Ishikawa (cell line): ENCODE measurements around the gene SEC16A.

Experiments
- CEBPB ChIP-seq: IDR thresholded peaks from 2 replicates; pipeline ENCODE4 v1.6.1; 2012
- CREB1 ChIP-seq: IDR thresholded peaks from 2 replicates; pipeline ENCODE4 v1.6.1; 2012; ENCODE audit warnings: low read depth
- EGR1 ChIP-seq: IDR thresholded peaks from 2 replicates; pipeline ENCODE4 v1.6.1; 2012
- EP300 ChIP-seq: IDR thresholded peaks from 2 replicates; pipeline ENCODE4 v1.6.1; 2012; ENCODE audit warnings: borderline replicate concordance
- FOXM1 ChIP-seq: IDR thresholded peaks from 2 replicates; pipeline ENCODE4 v1.6.1; 2012; ENCODE audit warnings: low read depth, borderline replicate concordance
- NFIC ChIP-seq: IDR thresholded peaks from 2 replicates; pipeline ENCODE4 v1.6.1; 2012
- RAD21 ChIP-seq: IDR thresholded peaks from 2 replicates; pipeline ENCODE4 v1.6.1; 2012; ENCODE audit warnings: low read depth
- TAF1 ChIP-seq: IDR thresholded peaks from 2 replicates; pipeline ENCODE4 v1.6.1; 2012; ENCODE audit warnings: low read depth, mild to moderate bottlenecking
- TCF12 ChIP-seq: IDR thresholded peaks from 2 replicates; pipeline ENCODE4 v1.6.1; 2012; ENCODE audit warnings: low read depth
- TEAD4 ChIP-seq: IDR thresholded peaks from 2 replicates; pipeline ENCODE4 v1.6.1; 2012
- YY1 ChIP-seq: IDR thresholded peaks from 2 replicates; pipeline ENCODE4 v1.6.1; 2012; ENCODE audit warnings: low read depth
- ZBTB7A ChIP-seq: IDR thresholded peaks from 2 replicates; pipeline ENCODE4 v1.6.1; 2012; ENCODE audit warnings: low read depth
- TF ChIP-seq, protein P1 (sequence below): IDR thresholded peaks from 2 replicates; pipeline ENCODE4 v1.6.1; 2012; ENCODE audit warnings: low read depth, mild to moderate bottlenecking
- TF ChIP-seq, protein P2 (sequence below): IDR thresholded peaks from 2 replicates; pipeline ENCODE4 v1.6.1; 2012
- TF ChIP-seq, protein P3 (sequence below): IDR thresholded peaks from 2 replicates; pipeline ENCODE4 v1.6.1; 2012

Gene SEC16A

DNA sequence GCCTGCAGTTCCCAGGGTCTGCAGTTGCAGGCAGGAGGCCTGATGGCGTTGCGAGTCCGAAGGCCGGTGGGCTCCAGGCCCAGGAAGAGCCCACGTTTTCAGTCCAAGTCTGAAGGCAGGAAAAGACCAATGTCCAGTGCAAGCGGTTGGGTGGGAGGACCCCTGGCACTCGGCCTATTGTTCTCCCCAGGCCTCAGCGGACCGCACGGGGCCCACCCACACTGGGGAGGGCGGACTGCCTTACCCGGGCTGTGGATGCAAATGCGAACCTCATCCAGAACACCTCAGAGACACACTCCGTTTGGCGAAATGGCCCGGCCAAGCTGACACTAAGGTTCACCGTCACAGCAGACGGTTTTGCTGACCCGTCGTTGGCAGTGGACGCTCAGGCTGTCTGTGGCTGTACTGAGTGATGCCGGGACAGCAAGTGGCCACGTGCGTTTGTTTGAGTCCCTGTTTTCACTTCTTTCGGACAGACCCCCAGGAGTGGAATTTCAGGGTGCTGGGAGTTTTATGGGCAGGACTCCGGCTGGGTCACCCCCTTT is 10.2 kb upstream of the SEC16A start:
- TF ChIP-seq RAD21 = no peak
- no peak for TF ChIP-seq ZBTB7A
- TF ChIP-seq, protein P1, sequence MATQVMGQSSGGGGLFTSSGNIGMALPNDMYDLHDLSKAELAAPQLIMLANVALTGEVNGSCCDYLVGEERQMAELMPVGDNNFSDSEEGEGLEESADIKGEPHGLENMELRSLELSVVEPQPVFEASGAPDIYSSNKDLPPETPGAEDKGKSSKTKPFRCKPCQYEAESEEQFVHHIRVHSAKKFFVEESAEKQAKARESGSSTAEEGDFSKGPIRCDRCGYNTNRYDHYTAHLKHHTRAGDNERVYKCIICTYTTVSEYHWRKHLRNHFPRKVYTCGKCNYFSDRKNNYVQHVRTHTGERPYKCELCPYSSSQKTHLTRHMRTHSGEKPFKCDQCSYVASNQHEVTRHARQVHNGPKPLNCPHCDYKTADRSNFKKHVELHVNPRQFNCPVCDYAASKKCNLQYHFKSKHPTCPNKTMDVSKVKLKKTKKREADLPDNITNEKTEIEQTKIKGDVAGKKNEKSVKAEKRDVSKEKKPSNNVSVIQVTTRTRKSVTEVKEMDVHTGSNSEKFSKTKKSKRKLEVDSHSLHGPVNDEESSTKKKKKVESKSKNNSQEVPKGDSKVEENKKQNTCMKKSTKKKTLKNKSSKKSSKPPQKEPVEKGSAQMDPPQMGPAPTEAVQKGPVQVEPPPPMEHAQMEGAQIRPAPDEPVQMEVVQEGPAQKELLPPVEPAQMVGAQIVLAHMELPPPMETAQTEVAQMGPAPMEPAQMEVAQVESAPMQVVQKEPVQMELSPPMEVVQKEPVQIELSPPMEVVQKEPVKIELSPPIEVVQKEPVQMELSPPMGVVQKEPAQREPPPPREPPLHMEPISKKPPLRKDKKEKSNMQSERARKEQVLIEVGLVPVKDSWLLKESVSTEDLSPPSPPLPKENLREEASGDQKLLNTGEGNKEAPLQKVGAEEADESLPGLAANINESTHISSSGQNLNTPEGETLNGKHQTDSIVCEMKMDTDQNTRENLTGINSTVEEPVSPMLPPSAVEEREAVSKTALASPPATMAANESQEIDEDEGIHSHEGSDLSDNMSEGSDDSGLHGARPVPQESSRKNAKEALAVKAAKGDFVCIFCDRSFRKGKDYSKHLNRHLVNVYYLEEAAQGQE = no peak
- no peak for TF ChIP-seq TAF1
- TF ChIP-seq CEBPB = no peak
- no peak for TF ChIP-seq TCF12
- TF ChIP-seq NFIC = no peak
- no peak for TF ChIP-seq EGR1
- TF ChIP-seq YY1 = no peak
- TF ChIP-seq TEAD4 = no peak
- TF ChIP-seq, protein P2, sequence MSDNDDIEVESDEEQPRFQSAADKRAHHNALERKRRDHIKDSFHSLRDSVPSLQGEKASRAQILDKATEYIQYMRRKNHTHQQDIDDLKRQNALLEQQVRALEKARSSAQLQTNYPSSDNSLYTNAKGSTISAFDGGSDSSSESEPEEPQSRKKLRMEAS = no peak
- no peak for TF ChIP-seq EP300
- no peak for TF ChIP-seq CREB1
- no peak for TF ChIP-seq FOXM1
- TF ChIP-seq, protein P3, sequence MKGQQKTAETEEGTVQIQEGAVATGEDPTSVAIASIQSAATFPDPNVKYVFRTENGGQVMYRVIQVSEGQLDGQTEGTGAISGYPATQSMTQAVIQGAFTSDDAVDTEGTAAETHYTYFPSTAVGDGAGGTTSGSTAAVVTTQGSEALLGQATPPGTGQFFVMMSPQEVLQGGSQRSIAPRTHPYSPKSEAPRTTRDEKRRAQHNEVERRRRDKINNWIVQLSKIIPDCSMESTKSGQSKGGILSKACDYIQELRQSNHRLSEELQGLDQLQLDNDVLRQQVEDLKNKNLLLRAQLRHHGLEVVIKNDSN = no peak

DNA sequence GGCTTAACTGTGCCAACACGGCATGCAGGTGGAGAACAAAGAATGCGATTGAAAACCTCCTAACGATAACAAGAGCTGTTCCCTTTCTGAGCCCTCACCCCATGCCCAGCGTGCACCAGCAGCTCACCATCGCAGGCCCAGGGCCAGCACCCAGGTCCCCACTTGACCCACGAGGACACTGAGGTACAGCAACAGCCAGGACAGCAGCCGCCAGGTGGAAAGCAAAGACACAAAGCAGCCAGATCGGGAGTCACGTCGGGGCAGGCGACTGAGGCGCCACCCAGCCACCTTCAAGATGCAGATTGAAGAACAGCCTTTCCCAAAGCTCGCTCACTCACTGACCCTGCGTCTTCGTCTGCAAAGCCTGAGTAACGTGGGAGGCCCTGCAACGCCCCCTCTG is 6.9 kb upstream of the SEC16A start:
- TF ChIP-seq YY1 (no peak), FOXM1 (no peak), TAF1 (no peak), CREB1 (no peak), NFIC (no peak), RAD21 (no peak), ZBTB7A (no peak), CEBPB (no peak), TEAD4 (no peak), TCF12 (no peak), EP300 (no peak), EGR1 (no peak)
- TF ChIP-seq, protein P2 = no peak
- TF ChIP-seq, protein P1 = no peak
- TF ChIP-seq, protein P3 = no peak

DNA sequence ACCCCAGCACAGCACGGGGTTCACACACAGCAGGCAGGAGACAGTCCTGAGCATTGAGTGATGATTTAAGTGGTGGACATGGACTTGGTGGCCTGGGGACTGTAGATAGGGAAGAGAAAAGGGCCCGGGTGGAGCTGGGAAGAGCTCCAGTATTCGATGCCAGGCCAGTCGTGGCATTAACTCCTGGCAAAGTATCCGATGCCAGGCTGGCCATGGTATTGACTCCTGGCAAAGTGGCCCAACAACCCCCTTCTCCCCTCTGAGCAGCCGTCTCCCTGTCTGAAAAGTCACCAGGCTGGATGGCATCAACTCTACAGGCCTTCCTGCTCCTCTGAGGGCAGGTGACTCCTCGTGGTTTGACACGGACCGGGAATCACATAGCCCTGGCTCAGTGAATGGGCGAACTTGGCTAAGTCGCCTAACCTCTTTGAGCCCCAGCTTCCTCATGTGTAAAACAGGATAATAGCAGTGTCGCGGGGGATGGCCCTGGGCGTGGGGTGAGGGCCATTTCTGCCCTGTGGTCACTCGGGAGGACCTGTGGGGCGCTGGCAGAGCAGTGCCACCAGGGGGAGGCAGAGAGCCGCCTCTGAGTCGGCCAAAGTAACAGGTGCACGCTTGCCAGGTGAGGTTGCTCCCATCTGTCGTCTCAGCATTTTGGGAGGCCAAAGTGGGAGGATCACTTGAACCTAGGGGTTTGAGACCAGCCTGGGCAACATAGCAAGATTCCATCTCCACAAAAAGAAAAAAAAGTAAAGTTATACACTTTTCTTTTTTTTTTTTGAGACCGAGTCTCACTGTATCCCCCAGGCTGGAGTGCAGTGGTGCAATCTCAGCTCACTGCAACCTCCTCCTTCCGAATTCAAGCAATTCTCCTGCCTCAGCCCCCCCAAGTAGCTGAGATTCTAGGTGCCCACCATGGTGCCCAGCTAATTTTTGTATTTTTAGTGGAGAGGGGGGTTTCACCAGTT is 5.7 kb upstream of the SEC16A start:
- TF ChIP-seq NFIC (no peak), CREB1 (no peak), TCF12 (0 out of 2 replicates have a peak, but pooled peaks have one; percentile 14), RAD21 (peak; percentile 99)

DNA sequence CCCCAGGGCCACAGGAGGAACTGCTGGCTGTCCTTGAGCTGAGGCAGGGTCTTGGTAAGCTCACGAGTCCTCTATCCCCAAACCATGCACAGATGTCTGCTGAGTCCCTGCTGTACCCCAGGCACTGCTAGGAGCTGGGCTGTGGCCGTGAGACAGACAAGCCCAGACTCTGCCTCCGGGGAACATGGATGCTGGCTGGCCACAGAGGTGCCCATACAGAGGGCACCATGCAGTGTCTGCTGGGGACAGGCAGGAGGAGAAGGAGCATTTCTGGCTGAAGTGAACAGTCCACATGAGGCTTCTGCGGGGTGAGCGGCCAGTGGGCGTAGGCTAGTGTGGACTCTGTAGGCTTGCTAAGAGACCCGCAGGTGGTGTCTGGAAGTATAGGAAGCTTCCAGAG is 4.8 kb upstream of the SEC16A start:
- no peak for TF ChIP-seq ZBTB7A
- TF ChIP-seq EGR1 = no peak
- no peak for TF ChIP-seq FOXM1
- TF ChIP-seq CEBPB = no peak
- no peak for TF ChIP-seq EP300
- no peak for TF ChIP-seq TCF12
- TF ChIP-seq TAF1 = no peak
- TF ChIP-seq TEAD4 = no peak
- no peak for TF ChIP-seq RAD21
- TF ChIP-seq, protein P1 = no peak
- TF ChIP-seq NFIC = no peak
- TF ChIP-seq, protein P2 = no peak
- TF ChIP-seq YY1 = no peak
- TF ChIP-seq CREB1 = no peak
